Right lobe of liver (tissue), 6 donors: Measurements from ENCODE around the gene NMRK2. TPM values are rescaled to one million over a fixed set of nuclear protein-coding genes. Genes with fewer than 3 reads are reported as not detected.
A peak's percentile ranks its signal among the peaks of the same experiment; 100 is the strongest.
"Not testable (repeated sequence)": the region's sequence is repeated elsewhere in the genome, so short reads cannot be mapped to it uniquely, and the experiment has no call there.

Experiments used
- ATAC-seq, 4 donors: fragments of 200-7000 bp; cut with Tn5 transposase; one replicate each; pipeline ENCODE4 v1.9.1; 2020; ENCODE audit warnings: mild to moderate bottlenecking in 4 of 4, moderate library complexity in 4 of 4
- DNase-seq, 3 donors: peaks; one replicate each; pipeline ENCODE4 v3.0.0-alpha.2; 2020
- H3K27ac ChIP-seq, 3 donors: fragments of 200-600 bp; one replicate each; pipeline ENCODE4 v1.8.0; 2022
- H3K27me3 ChIP-seq, 2 donors: fragments of 200-600 bp; one replicate each; pipeline ENCODE4 v1.8.0; 2022
- H3K36me3 ChIP-seq, 4 donors: fragments of 200-600 bp; sonication (generic) in 1 of 4; one replicate each; pipeline versions ENCODE4 v1.5.1 to v1.8.0; 2017 to 2022; ENCODE audit warnings: control low read depth in 1 of 4
- H3K4me1 ChIP-seq, 4 donors: fragments of 200-600 bp; sonication (generic) in 1 of 4; one replicate each; pipeline versions ENCODE4 v1.5.1 to v1.8.0; 2017 to 2022; ENCODE audit warnings: control low read depth in 1 of 4
- H3K4me3 ChIP-seq, 3 donors: fragments of 200-600 bp; one replicate each; pipeline ENCODE4 v1.8.0; 2022
- H3K9me3 ChIP-seq, 4 donors: fragments of 200-600 bp; sonication (generic) in 1 of 4; one replicate each; pipeline versions ENCODE4 v1.5.1 to v1.8.0; 2017 to 2022; ENCODE audit warnings: control low read depth in 1 of 4
- POLR2A ChIP-seq: fragments of 450-650 bp; IDR thresholded peaks from one replicate; pipeline ENCODE4 v1.6.1; 2017; ENCODE audit warnings: antibody characterized with exemption, mild to moderate bottlenecking
- WGBS: methylation state at CpG from one replicate; pipeline ENCODE4 v1.1.6; 2018; ENCODE audit warnings: low coverage, low lambda C conversion rate; ENCODE audit not compliant: insufficient coverage; ENCODE audit errors: missing lambda C conversion rate; 5-methylcytosine and 5-hydroxymethylcytosine counted together
- intact Hi-C, 2 donors: fragments of 100-400 bp; cut with DNase I; formaldehyde crosslinking; loops; one replicate each; pipeline versions ENCODE4 v1.11.2 to v1.14.1; 2022
- total RNA-seq, 6 experiments: library from RNA; depleted of rRNA in 2 of 6; stranded (reverse); fragments of >200 nt in 2 of 6; fragmentation: NEBNext Ultra II Directional in 3 of 6; extraction: Animal tissue kit (Norgen Biotek cat#: 25700) in 3 of 6; gene quantifications; one replicate each; pipeline versions ENCODE4 v1.1.0 to v1.2.4, GENCODE V29; 2016 to 2023
- TF ChIP-seq, protein P1 (sequence below), 4 donors: fragments of 200-600 bp in 3 of 4; fragments of 450-650 bp in 1 of 4; IDR thresholded peaks; one replicate each; pipeline versions ENCODE4 v1.5.1 to v1.8.0; 2016 to 2022; ENCODE audit warnings: antibody characterized with exemption in 4 of 4, mild to moderate bottlenecking in 2 of 4
- donor health status: DM: no; HTN: yes; CAD: no.
- donor health status: DM: no; HTN: no; CAD: no.
- donor health status: DM: no; HTN: no; CAD: no.
- donor health status: DM: no; HTN: yes; CAD: no.
- donor health status: DM: no; HTN: yes; CAD: no.

The NMRK2 gene
- total RNA-seq, 6 experiments from 2014 or later = 0.17 TPM; not detected in 5

DNA sequence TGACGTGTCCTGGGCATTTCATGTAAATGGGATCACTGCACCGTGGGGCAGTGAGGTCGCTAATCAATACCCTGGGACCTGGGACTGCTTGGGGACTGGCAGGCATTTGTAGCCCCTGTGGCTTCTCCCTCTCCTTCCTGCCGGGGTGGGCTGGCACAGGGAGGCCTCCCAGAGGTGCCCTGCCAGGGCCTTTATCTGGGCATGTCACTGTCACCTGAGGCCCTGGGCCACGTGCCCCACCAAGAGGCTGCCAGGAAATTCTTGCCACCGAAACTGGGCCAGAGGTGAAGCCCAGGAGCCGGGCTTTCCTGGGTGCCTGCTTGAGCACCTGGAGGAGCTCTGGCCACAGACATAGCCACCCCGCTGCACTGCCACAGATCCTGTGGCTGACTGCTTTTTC, 1.8 kb upstream of the NMRK2 start:
- DNase-seq (peak in 2 of 3 donors; percentile 36 to 58), ATAC-seq (peak; percentile 47 to 82 (median 74))
- no peak overlapping the region for H3K27ac ChIP-seq
- WGBS = 31% methylated on average over 4 of the region's 8 CpGs
- H3K9me3 ChIP-seq = no peaks in the 10 kb centered on the region
- no peak for TF ChIP-seq POLR2A
- TF ChIP-seq, protein P1, sequence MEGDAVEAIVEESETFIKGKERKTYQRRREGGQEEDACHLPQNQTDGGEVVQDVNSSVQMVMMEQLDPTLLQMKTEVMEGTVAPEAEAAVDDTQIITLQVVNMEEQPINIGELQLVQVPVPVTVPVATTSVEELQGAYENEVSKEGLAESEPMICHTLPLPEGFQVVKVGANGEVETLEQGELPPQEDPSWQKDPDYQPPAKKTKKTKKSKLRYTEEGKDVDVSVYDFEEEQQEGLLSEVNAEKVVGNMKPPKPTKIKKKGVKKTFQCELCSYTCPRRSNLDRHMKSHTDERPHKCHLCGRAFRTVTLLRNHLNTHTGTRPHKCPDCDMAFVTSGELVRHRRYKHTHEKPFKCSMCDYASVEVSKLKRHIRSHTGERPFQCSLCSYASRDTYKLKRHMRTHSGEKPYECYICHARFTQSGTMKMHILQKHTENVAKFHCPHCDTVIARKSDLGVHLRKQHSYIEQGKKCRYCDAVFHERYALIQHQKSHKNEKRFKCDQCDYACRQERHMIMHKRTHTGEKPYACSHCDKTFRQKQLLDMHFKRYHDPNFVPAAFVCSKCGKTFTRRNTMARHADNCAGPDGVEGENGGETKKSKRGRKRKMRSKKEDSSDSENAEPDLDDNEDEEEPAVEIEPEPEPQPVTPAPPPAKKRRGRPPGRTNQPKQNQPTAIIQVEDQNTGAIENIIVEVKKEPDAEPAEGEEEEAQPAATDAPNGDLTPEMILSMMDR (IDR thresholded peaks at IDR 0.05) = no peak
- intact Hi-C loops = no loop called here
- no peaks in the 10 kb centered on the region for H3K4me1 ChIP-seq
- no peak overlapping the region for H3K4me3 ChIP-seq
- H3K27me3 ChIP-seq = no peaks in the 10 kb centered on the region
- no peaks in the 10 kb centered on the region for H3K36me3 ChIP-seq

DNA sequence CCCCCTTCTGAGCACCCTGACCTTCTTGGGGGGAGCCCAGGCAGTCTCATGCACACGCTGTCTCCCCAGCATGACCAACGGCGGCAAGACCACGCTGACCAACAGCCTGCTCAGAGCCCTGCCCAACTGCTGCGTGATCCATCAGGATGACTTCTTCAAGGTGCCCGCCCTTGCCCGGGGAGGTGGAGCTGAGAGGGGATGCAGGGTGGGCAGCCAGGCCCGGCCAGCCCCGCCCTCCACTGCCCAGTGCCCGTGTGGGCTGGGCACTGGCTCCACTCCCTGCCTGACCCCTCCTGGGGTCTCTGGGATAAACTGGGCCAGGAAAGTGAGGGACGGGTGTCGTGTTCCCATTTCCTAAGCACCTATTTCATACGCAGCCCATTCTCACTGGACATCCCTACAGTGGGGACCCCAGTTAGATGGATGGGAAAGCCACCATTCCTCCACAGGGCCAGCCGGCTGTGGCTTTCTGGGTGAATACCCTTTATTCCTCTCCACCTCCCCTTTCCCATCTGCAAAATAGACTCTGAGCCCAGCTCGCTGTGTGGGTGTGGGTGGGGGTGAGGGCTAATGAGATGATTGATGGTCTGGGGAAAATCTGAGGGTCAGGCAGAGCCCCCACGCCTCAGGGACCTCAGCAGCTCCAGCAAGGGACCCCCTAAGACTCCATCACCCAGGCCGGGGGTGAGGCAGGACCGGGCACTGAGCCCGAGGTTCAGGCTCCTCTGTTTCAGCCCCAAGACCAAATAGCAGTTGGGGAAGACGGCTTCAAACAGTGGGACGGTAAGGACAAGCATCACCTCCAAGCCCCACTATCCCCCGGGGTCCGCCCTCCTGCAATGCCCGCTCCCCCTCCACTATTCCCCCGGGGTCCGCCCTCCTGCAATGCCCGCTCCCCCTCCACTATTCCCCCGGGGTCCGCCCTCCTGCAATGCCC, 3.9 kb downstream of the NMRK2 start:
- ATAC-seq = peak in 1 of 4 donors; percentile 52
- intact Hi-C loops = no loop called here
- no peaks in the 10 kb centered on the region for H3K27me3 ChIP-seq

DNA sequence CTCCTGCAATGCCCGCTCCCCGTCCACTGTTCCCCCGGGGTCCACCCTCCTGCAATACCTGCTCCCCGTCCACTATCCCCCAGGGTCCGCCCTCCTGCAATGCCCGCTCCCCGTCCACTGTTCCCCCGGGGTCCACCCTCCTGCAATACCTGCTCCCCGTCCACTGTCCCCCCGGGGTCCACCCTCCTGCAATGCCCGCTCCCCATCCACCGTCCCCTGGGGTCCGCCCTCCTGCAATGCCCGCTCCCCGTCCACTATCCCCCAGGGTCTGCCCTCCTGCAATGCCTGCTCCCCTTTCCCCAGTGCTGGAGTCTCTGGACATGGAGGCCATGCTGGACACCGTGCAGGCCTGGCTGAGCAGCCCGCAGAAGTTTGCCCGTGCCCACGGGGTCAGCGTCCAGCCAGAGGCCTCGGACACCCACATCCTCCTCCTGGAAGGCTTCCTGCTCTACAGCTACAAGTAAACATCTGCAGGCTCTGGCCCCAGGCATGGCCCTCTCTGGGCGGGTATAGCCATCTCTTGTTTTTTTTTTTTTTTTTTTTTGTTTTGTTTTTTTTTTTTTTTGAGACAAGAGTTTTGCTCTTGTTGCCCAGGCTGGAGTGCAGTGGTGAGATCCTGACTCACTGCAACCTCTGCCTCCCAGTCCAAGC, 5.6 kb downstream of the NMRK2 start:
- H3K27ac ChIP-seq, intact Hi-C loops, H3K4me1 ChIP-seq, H3K27me3 ChIP-seq, ATAC-seq, H3K4me3 ChIP-seq, H3K36me3 ChIP-seq, H3K9me3 ChIP-seq, DNase-seq: not testable (repeated sequence)
- 94% methylated on average over 20 of the region's 22 CpGs for WGBS

More for the DNA sequence above, 3.9 kb downstream of the NMRK2 start:
- DNase-seq = no peak
- H3K36me3 ChIP-seq = no peaks in the 10 kb centered on the region
- H3K4me3 ChIP-seq = no peak overlapping the region
- H3K9me3 ChIP-seq = no peaks in the 10 kb centered on the region
- WGBS = 62% methylated on average over 6 of the region's 29 CpGs
- no peak overlapping the region for H3K27ac ChIP-seq
- no peak for TF ChIP-seq POLR2A
- TF ChIP-seq, protein P1 (IDR thresholded peaks at IDR 0.05) = no peak
- no peaks in the 10 kb centered on the region for H3K4me1 ChIP-seq

DNA sequence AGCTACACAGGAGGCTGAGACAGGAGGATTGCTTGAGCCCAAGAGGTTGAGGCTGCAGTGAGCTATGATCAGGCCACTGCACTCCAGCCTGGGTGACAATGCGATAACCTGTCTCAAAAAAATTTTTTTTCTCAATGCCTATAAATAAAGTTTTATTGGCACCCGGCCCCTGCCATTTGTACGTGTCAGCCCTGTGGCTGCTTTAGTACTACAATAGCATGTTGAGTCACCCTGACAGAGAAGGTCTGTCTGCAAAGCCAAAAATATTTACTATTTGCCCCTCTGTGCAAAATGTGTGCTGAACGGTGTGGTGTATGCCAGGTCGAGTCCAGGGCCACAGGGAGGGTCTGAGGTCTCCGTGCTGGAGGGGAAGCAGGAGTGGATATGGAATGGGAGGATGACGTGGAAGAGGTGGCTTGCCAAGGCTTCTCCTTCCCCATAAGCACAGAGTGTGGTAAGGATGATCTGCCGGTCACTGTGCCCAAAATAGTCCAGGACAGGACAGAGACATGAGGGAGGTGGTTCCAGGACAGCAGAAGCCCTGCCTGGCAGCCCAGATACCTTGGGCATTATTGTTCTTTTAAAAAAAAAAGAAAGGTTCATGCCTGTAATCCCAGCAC, 10.0 kb downstream of the NMRK2 start:
- Histone ChIP-seq H3K4me3 (no peak overlapping the region), H3K9me3 (no peaks in the 10 kb centered on the region), H3K4me1 (no peaks in the 10 kb centered on the region), H3K27me3 (no peaks in the 10 kb centered on the region), H3K27ac (no peak overlapping the region), H3K36me3 (no peaks in the 10 kb centered on the region)
- 69% methylated on average over 7 of the region's 8 CpGs for WGBS
- DNase-seq = no peak
- intact Hi-C loops = no loop called here
- no peak for ATAC-seq
- TF ChIP-seq, protein P1 (IDR thresholded peaks at IDR 0.05) = no peak
- TF ChIP-seq POLR2A = no peak
